IMR-90 (cell line): ENCODE results near the gene SEC61A1. TPM values are rescaled to one million over a fixed set of nuclear protein-coding genes. Genes with fewer than 3 reads are reported as not detected.

ENCODE experiments used
- ATAC-seq: fragments of 200-7000 bp; cut with Tn5 transposase; 2 replicates; pipeline ENCODE4 v1.9.1; 2020; ENCODE audit warnings: low read depth, mild to moderate bottlenecking, moderate library complexity
- BruUV-seq: library from RNA; stranded (reverse); fragments of 400-500 nt; replicated peaks from 2 replicates; lab custom pipeline; 2021; lab: Mats Ljungman, UMichigan
- CTCF ChIA-PET: fragments of 300-600 bp; formaldehyde crosslinking; extraction: SDS; loops from one replicate; lab custom pipeline; 2021; ENCODE audit warnings: antibody characterized with exemption; lab: Yijun Ruan, JAX
- POLR2A ChIA-PET: fragments of 300-600 bp; sonication (Branson Sonifier 250); formaldehyde crosslinking; loops from one replicate; lab custom pipeline; 2022; ENCODE audit warnings: antibody characterized with exemption; ENCODE audit not compliant: unreplicated experiment; lab: Charles Lee
- DNase-seq: peaks from one replicate; pipeline ENCODE4 v3.0.0; 2013
- H2AFZ ChIP-seq: replicated peaks from 2 replicates; pipeline ENCODE3; 2013; ENCODE audit warnings: low read length, mild to moderate bottlenecking; ENCODE audit not compliant: poor library complexity
- H2AK5ac ChIP-seq: 2 replicates; pipeline ENCODE4 v1.6.1; 2013; ENCODE audit warnings: low read depth, low read length, inconsistent platforms
- H2AK9ac ChIP-seq: replicated peaks from 2 replicates; pipeline ENCODE3; 2013; ENCODE audit warnings: mild to moderate bottlenecking, low read depth, low read length, moderate library complexity; ENCODE audit not compliant: poor library complexity
- H2BK120ac ChIP-seq: 2 replicates; pipeline ENCODE4 v1.6.1; 2013; ENCODE audit warnings: low read depth, low read length, inconsistent platforms
- H2BK15ac ChIP-seq: 3 replicates; pipeline ENCODE4 v1.6.1; 2013; ENCODE audit warnings: low read depth, low read length, inconsistent platforms
- H2BK20ac ChIP-seq: 2 replicates; pipeline ENCODE4 v1.6.1; 2013; ENCODE audit warnings: low read depth, mild to moderate bottlenecking, inconsistent platforms, low read length, moderate library complexity
- H2BK5ac ChIP-seq: 2 replicates; pipeline ENCODE4 v1.6.1; 2013; ENCODE audit warnings: mild to moderate bottlenecking, low read depth, low read length, inconsistent platforms; ENCODE audit not compliant: poor library complexity, severe bottlenecking
- H3K14ac ChIP-seq: replicated peaks from 2 replicates; pipeline ENCODE4 v1.6.1; 2013; ENCODE audit warnings: low read depth, low read length, inconsistent platforms
- H3K18ac ChIP-seq: 2 replicates; pipeline ENCODE4 v1.6.1; 2013; ENCODE audit warnings: low read depth, low read length, control low read depth
- H3K23ac ChIP-seq: 2 replicates; pipeline ENCODE4 v1.6.1; 2013; ENCODE audit warnings: low read depth, low read length, inconsistent platforms
- H3K27ac ChIP-seq: 2 replicates; pipeline ENCODE4 v1.5.1; 2013; ENCODE audit warnings: mild to moderate bottlenecking, control low read depth, low read length; ENCODE audit not compliant: insufficient read depth
- H3K27me3 ChIP-seq: 2 replicates; pipeline ENCODE4 v1.6.1; 2013; ENCODE audit warnings: low read length; ENCODE audit not compliant: control insufficient read depth, insufficient read depth
- H3K36me3 ChIP-seq: 2 replicates; pipeline ENCODE4 v1.6.1; 2013; ENCODE audit warnings: low read length, mixed read lengths; ENCODE audit not compliant: control insufficient read depth, insufficient read depth
- H3K4ac ChIP-seq: 2 replicates; pipeline ENCODE4 v1.6.1; 2013; ENCODE audit warnings: low read depth, low read length, inconsistent platforms
- H3K4me1 ChIP-seq: 2 replicates; pipeline ENCODE4 v1.6.1; 2013; ENCODE audit warnings: low read length, mixed read lengths; ENCODE audit not compliant: control insufficient read depth, insufficient read depth
- H3K4me2 ChIP-seq: 2 replicates; pipeline ENCODE4 v1.6.1; 2013; ENCODE audit warnings: low read depth, mild to moderate bottlenecking, control low read depth, low read length, moderate library complexity
- H3K4me3 ChIP-seq: 2 replicates; pipeline ENCODE4 v1.5.1; 2013; ENCODE audit warnings: low read depth, mild to moderate bottlenecking, control low read depth, low read length, moderate library complexity; ENCODE audit not compliant: insufficient read depth
- H3K56ac ChIP-seq: 2 replicates; pipeline ENCODE4 v1.6.1; 2013; ENCODE audit warnings: low read length, inconsistent platforms; ENCODE audit not compliant: insufficient read depth; ENCODE audit errors: extremely low read depth
- H3K79me1 ChIP-seq, 2 experiments: 2 replicates each; pipeline ENCODE4 v1.6.1; 2013; ENCODE audit warnings: low read length in 2 of 2, inconsistent platforms in 1 of 2, low read depth in 1 of 2
- H3K9ac ChIP-seq: 2 replicates; pipeline ENCODE4 v1.6.1; 2013; ENCODE audit warnings: low read depth, low read length, control low read depth
- H3K9me1 ChIP-seq: 2 replicates; pipeline ENCODE4 v1.6.1; 2013; ENCODE audit warnings: low read length, inconsistent platforms; ENCODE audit not compliant: insufficient read depth
- H3K9me3 ChIP-seq: 2 replicates; pipeline ENCODE4 v1.6.1; 2013; ENCODE audit warnings: low read length; ENCODE audit not compliant: control insufficient read depth, insufficient read depth
- H4K20me1 ChIP-seq: 2 replicates; pipeline ENCODE4 v1.6.1; 2013; ENCODE audit warnings: low read length, inconsistent platforms; ENCODE audit not compliant: insufficient read depth
- H4K5ac ChIP-seq: 2 replicates; pipeline ENCODE4 v1.6.1; 2013; ENCODE audit warnings: mild to moderate bottlenecking, low read depth, low read length, control low read depth
- H4K8ac ChIP-seq, 2 experiments: 2 replicates each; pipeline ENCODE4 v1.6.1; 2013; ENCODE audit warnings: low read depth in 2 of 2, low read length in 2 of 2, control low read depth in 1 of 2, inconsistent platforms in 1 of 2
- H4K91ac ChIP-seq: 2 replicates; pipeline ENCODE4 v1.6.1; 2013; ENCODE audit warnings: low read depth, low read length, inconsistent platforms; ENCODE audit not compliant: insufficient read depth
- BHLHE40 ChIP-seq: fragments of 150-350 bp; IDR thresholded peaks from 2 replicates; pipeline ENCODE4 v1.6.1; 2016; ENCODE audit warnings: mild to moderate bottlenecking, low read depth, low read length
- CEBPB ChIP-seq: IDR thresholded peaks from 2 replicates; pipeline ENCODE4 v1.6.1; 2012; ENCODE audit warnings: low read depth, low read length, improper control_type of control experiment
- CHD1 ChIP-seq: IDR thresholded peaks from 2 replicates; pipeline ENCODE4 v1.6.1; 2012; ENCODE audit warnings: low read depth, low read length, improper control_type of control experiment
- CTCF ChIP-seq: conservative IDR thresholded peaks from 2 replicates; pipeline ENCODE4 v1.5.1; 2012; ENCODE audit warnings: mild to moderate bottlenecking, low read depth, low read length, improper control_type of control experiment
- FOS ChIP-seq: fragments of 150-350 bp; IDR thresholded peaks from 2 replicates; pipeline ENCODE4 v1.6.1; 2016; ENCODE audit warnings: low read depth, low read length
- MAFK ChIP-seq: IDR thresholded peaks from 2 replicates; pipeline ENCODE4 v1.6.1; 2012; ENCODE audit warnings: low read depth, low read length, improper control_type of control experiment
- MAZ ChIP-seq: IDR thresholded peaks from 2 replicates; pipeline ENCODE4 v1.6.1; 2012; ENCODE audit warnings: low read depth, mild to moderate bottlenecking, low read length, improper control_type of control experiment, moderate library complexity, borderline replicate concordance
- MXI1 ChIP-seq: IDR thresholded peaks from 2 replicates; pipeline ENCODE4 v1.6.1; 2012; ENCODE audit warnings: low read depth, mild to moderate bottlenecking, low read length, moderate library complexity, borderline replicate concordance
- NFE2L2 ChIP-seq: fragments of 150-350 bp; IDR thresholded peaks from 2 replicates; pipeline ENCODE4 v1.6.1; 2016; ENCODE audit warnings: low read depth, mild to moderate bottlenecking, low read length
- POLR2A ChIP-seq: IDR thresholded peaks from 2 replicates; pipeline ENCODE4 v1.6.1; 2012; ENCODE audit warnings: mild to moderate bottlenecking, low read depth, low read length
- RAD21 ChIP-seq: IDR thresholded peaks from 2 replicates; pipeline ENCODE4 v1.6.1; 2012; ENCODE audit warnings: low read length, improper control_type of control experiment
- RCOR1 ChIP-seq: IDR thresholded peaks from 2 replicates; pipeline ENCODE4 v1.6.1; 2012; ENCODE audit warnings: mild to moderate bottlenecking, low read length, improper control_type of control experiment; ENCODE audit not compliant: insufficient replicate concordance
- RFX5 ChIP-seq: IDR thresholded peaks from 2 replicates; pipeline ENCODE4 v1.8.0; 2012; ENCODE audit warnings: low read depth, mild to moderate bottlenecking, low read length, moderate library complexity
- SMC3 ChIP-seq: fragments of 150-350 bp; IDR thresholded peaks from 2 replicates; pipeline ENCODE4 v1.6.1; 2016; ENCODE audit warnings: low read depth, mild to moderate bottlenecking, antibody characterized with exemption, low read length, moderate library complexity
- USF2 ChIP-seq: fragments of 150-350 bp; IDR thresholded peaks from 2 replicates; pipeline ENCODE4 v1.6.1; 2017; ENCODE audit warnings: mild to moderate bottlenecking, antibody characterized with exemption, low read length, low read depth
- WGBS, 2 experiments: methylation state at CpG; one replicate each; pipeline versions ENCODE4 v1.1.5 to v1.1.7; 2013; ENCODE audit warnings: missing lambda C conversion rate in 2 of 2; ENCODE audit not compliant: insufficient read length in 1 of 2; ENCODE audit errors: extremely low coverage in 2 of 2; 5-methylcytosine and 5-hydroxymethylcytosine counted together
- dilution Hi-C: fragments of 300-500 bp; cut with HindIII; formaldehyde crosslinking; loops from one replicate; pipeline ENCODE4 v1.14.3; 2018; ENCODE audit warnings: low sequenced_read_pairs; ENCODE audit not compliant: unreplicated experiment
- in situ Hi-C: fragments of 300-500 bp; cut with MboI; formaldehyde crosslinking; loops from 3 replicates; pipeline ENCODE4 v1.14.3; 2019; ENCODE audit warnings: low sequenced_read_pairs, inconsistent platforms, mixed read lengths
- intact Hi-C: fragments of 100-400 bp; cut with micrococcal nuclease; formaldehyde crosslinking; loops from 2 replicates; pipeline ENCODE4 v1.10.0; 2022
- polyA plus RNA-seq, 3 experiments: library from polyadenylated mRNA; depleted of rRNA; stranded (reverse); fragments of >200 nt; gene quantifications; 2 replicates each; pipeline ENCODE4 v1.2.3, GENCODE V29; 2012; ENCODE audit warnings: low replicate concordance in 1 of 3
- total RNA-seq: library from RNA; depleted of rRNA; stranded (reverse); fragments of >200 nt; gene quantifications from 2 replicates; pipeline ENCODE4 v1.2.3, GENCODE V29; 2012
- TF ChIP-seq, protein P1 (sequence below): fragments of 150-350 bp; IDR thresholded peaks from 2 replicates; pipeline ENCODE4 v1.6.1; 2016; ENCODE audit warnings: low read depth, mild to moderate bottlenecking, low read length, moderate library complexity, borderline replicate concordance

SEC61A1 gene
- total and polyA plus RNA-seq, 2 of the 4 experiments (the other 2 are of a cell fraction) = 377 to 478 TPM

DNA sequence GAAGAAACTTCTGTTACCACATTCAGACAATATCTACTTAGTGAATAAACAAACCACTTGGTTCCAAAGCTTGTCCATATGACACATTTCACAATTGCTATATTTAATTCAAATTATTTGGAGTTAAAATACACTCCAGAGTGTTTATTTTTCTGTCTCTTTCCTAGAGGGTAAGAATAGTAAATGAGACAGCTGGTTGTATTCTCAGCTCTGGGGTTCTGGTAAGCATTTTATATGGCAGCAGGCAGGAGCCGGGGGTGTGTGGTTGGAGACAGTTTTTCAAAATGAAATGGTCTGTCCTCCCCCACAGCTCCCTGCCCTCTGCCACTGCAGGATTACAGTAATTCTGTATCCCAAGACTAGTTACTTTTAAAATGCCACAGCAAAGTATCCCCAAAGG lies 10.9 kb upstream of the SEC61A1 start:
- ChIA-PET CTCF (no interaction called here), POLR2A (no interaction called here)
- Histone ChIP-seq H3K9ac (no peak overlapping the region), H2AK9ac (no peak overlapping the region), H3K56ac (no peak overlapping the region), H4K20me1 (no peaks in the 10 kb centered on the region), H3K4me1 (no peaks in the 10 kb centered on the region), H3K27ac (no peak overlapping the region), H3K4me3 (no peak overlapping the region), H3K23ac (no peak overlapping the region), H3K9me3 (no peaks in the 10 kb centered on the region), H2BK120ac (no peak overlapping the region), H3K27me3 (peaks cover 32% of the 10 kb centered on the region), H3K9me1 (no peaks in the 10 kb centered on the region), H3K14ac (no peak overlapping the region), H2AK5ac (no peak overlapping the region), H4K5ac (no peak overlapping the region), H2AFZ (no peak overlapping the region), H3K36me3 (no peaks in the 10 kb centered on the region), H4K8ac (no peak overlapping the region), H3K18ac (no peak overlapping the region), H4K91ac (no peak overlapping the region), H2BK5ac (no peak overlapping the region), H2BK20ac (no peak overlapping the region), H2BK15ac (no peak overlapping the region), H3K79me1 (no peaks in the 10 kb centered on the region), H3K4me2 (no peak overlapping the region), H3K4ac (no peak overlapping the region)
- no TSS peak for BruUV-seq
- dilution Hi-C loops = no loop called here
- intact Hi-C loops = no loop called here
- no peak; the same call in 1 of the 2 replicates for ATAC-seq
- DNase-seq = no peak
- WGBS, 2 experiments = no CpG with 5 or more reads among the region's 1 CpG
- in situ Hi-C loops = no loop called here
- TF ChIP-seq MXI1 = no peak
- TF ChIP-seq, protein P1, sequence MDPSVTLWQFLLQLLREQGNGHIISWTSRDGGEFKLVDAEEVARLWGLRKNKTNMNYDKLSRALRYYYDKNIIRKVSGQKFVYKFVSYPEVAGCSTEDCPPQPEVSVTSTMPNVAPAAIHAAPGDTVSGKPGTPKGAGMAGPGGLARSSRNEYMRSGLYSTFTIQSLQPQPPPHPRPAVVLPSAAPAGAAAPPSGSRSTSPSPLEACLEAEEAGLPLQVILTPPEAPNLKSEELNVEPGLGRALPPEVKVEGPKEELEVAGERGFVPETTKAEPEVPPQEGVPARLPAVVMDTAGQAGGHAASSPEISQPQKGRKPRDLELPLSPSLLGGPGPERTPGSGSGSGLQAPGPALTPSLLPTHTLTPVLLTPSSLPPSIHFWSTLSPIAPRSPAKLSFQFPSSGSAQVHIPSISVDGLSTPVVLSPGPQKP = no peak
- TF ChIP-seq MAZ = no peak
- no peak for TF ChIP-seq CHD1
- TF ChIP-seq RAD21 = no peak
- TF ChIP-seq FOS = no peak
- no peak for TF ChIP-seq NFE2L2
- no peak for TF ChIP-seq RCOR1
- TF ChIP-seq USF2 = no peak
- no peak for TF ChIP-seq CEBPB
- TF ChIP-seq BHLHE40 = no peak
- no peak for TF ChIP-seq SMC3
- no peak for TF ChIP-seq POLR2A
- no peak for TF ChIP-seq CTCF
- no peak for TF ChIP-seq RFX5
- no peak for TF ChIP-seq MAFK
